ENCODE results near the gene PRKCB. TPM values are rescaled to one million over a fixed set of nuclear protein-coding genes. Genes with fewer than 3 reads are reported as not detected.

Gene PRKCB
- total RNA-seq, 3 donors from 2014 or later: 1.3 to 5.3 (median 4.7) TPM

DNA sequence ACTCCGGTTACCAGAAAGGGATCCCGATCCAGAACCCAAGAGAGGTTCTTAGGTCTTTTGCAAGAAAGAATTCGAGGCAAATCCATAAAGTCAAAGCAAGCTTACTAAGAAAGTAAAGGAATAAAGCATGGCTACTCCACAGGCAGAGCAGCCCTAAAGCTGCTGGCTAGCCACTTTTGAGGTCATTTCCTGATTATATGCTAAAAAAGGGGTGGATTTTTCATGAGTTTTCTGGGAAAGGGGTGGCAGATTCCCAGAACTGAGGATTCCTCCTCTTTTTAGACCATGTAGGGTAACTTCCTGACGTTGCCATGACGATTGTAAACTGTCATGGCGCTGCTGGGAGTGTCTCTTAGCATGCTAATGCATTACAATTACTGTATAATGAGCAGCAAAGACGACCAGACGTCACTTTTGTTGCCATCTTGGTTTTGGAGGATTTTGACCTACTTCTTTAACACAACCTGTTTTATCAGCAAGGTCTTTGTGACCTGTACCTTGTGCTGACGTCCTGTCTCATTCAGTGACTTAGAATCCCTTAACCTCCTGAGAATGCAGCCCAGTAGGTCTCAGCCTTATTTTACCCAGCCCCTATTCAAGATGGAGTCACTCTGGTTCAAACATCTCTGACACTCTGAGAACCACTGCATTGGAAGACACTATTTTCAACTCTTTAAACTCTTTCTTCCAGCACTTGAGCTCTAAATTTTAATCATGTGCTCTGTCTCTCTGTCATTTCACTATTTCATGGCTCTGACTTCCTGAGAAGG lies 216.7 kb downstream of the PRKCB start:
- H3K9me3 ChIP-seq: no peaks in the 10 kb centered on the region
- H3K4me3 ChIP-seq: no peak overlapping the region
- H3K27me3 ChIP-seq: peaks cover 0 to 28% of the 10 kb centered on the region in 2 donors
- TF ChIP-seq POLR2A (IDR thresholded peaks at IDR 0.05) (no peak), POLR2AphosphoS5 (IDR thresholded peaks at IDR 0.05) (no peak)
- no peak for DNase-seq (ENCODE audit: low spot score in 2 of 2)
- no peaks in the 10 kb centered on the region for H3K36me3 ChIP-seq
- H3K27ac ChIP-seq: no peak overlapping the region
- no peaks in the 10 kb centered on the region for H3K4me1 ChIP-seq
- intact Hi-C loops (cut with DNase I; ENCODE audit: low total_unique reads): no loop called here

DNA sequence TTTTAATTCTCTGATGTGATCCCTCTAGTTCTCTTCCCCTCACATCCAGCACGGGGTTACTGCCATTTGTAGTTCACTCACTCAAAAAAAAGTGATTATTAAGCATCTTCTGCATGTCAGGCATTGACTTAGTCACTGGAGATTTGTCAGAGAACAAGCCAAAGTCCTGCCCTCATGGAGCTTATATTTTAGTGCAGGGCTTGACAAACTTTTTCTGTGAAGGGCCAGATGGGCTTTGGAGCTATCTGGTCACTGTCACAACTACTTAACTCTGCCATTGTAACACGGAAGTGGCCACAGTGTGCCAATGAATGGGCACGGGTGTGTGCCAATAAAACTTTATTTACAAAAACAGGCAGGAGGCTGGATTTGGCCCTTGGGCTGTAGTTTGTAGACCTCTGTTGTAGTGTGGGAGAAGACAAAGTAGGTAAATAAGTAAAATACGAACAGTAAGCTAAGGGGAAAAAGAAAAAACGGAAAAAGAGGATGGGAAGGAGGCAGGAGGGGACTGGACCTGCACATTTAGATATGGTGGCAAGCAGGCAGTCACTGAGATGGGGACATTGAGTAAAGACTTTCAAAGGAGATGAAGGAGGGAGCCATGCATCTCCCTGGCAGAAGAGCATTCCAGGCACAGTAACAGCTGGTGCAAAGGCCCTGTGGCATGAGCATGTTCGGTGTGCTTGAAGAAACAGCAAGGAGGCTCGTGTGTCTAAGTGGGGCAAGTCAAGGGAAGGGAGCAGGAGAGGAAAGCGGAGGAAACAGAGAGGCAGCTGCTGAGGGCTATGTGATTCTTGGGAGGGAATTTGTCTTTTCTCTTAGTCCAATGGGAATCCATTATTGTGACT lies 217.5 kb downstream of the PRKCB start:
- intact Hi-C loops (cut with DNase I; ENCODE audit: low total_unique reads): no loop called here
- H3K4me1 ChIP-seq: no peaks in the 10 kb centered on the region
- no peak for DNase-seq (ENCODE audit: low spot score in 2 of 2)
- no peaks in the 10 kb centered on the region for H3K9me3 ChIP-seq
- peaks cover 0 to 31% of the 10 kb centered on the region in 2 donors for H3K27me3 ChIP-seq
- no peak overlapping the region for H3K4me3 ChIP-seq
- H3K36me3 ChIP-seq: no peaks in the 10 kb centered on the region
- H3K27ac ChIP-seq: no peak overlapping the region
- TF ChIP-seq POLR2A (IDR thresholded peaks at IDR 0.05): no peak
- TF ChIP-seq, protein P1, sequence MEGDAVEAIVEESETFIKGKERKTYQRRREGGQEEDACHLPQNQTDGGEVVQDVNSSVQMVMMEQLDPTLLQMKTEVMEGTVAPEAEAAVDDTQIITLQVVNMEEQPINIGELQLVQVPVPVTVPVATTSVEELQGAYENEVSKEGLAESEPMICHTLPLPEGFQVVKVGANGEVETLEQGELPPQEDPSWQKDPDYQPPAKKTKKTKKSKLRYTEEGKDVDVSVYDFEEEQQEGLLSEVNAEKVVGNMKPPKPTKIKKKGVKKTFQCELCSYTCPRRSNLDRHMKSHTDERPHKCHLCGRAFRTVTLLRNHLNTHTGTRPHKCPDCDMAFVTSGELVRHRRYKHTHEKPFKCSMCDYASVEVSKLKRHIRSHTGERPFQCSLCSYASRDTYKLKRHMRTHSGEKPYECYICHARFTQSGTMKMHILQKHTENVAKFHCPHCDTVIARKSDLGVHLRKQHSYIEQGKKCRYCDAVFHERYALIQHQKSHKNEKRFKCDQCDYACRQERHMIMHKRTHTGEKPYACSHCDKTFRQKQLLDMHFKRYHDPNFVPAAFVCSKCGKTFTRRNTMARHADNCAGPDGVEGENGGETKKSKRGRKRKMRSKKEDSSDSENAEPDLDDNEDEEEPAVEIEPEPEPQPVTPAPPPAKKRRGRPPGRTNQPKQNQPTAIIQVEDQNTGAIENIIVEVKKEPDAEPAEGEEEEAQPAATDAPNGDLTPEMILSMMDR (IDR thresholded peaks at IDR 0.05): no peak
- no peak for TF ChIP-seq POLR2AphosphoS5 (IDR thresholded peaks at IDR 0.05)

DNA sequence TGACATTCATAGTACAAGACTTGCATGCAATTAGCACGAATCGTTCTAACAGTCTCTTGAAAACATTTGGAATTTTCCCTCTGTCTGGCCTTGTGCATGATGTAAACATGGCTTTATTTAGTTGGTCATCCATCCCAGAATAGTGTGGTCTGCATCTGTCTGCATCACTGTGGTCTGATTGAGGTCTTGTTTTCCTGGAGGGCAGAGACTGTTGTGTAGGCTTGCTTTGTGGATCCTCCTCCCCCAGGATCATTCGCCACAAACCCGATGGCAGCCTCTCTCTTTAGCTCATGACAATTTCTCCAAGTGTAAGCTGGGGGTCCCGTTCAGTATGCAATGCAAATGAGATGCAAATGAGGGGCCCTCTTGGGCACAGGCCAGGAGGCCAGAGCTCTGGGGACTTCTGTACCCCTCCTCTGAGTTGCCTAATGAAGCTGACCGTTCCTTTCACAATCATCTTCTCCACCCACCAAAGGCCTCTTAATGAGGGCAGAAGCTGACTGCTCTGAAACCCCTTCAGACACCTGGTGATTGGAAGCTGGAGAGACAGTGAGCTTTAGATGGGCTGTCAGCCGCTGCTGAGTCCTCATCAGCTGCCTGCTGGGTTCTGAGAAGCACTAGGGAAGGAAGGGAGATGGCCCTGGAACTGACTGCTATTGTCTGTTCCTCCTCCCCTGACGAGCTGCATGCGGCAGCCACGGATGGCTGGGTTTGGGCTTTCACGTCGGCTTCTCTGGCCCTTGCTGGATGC lies 219.1 kb downstream of the PRKCB start:
- intact Hi-C loops (cut with DNase I; ENCODE audit: low total_unique reads): no loop called here
- no peaks in the 10 kb centered on the region for H3K36me3 ChIP-seq
- TF ChIP-seq POLR2AphosphoS5 (IDR thresholded peaks at IDR 0.05) (no peak), POLR2A (IDR thresholded peaks at IDR 0.05) (no peak)
- TF ChIP-seq, protein P1 (IDR thresholded peaks at IDR 0.05): no peak
- no peaks in the 10 kb centered on the region for H3K4me1 ChIP-seq
- H3K9me3 ChIP-seq: no peaks in the 10 kb centered on the region
- DNase-seq (ENCODE audit: low spot score in 2 of 2): no peak
- peaks cover 0 to 31% of the 10 kb centered on the region in 2 donors for H3K27me3 ChIP-seq
- no peak overlapping the region for H3K27ac ChIP-seq
- H3K4me3 ChIP-seq: no peak overlapping the region

DNA sequence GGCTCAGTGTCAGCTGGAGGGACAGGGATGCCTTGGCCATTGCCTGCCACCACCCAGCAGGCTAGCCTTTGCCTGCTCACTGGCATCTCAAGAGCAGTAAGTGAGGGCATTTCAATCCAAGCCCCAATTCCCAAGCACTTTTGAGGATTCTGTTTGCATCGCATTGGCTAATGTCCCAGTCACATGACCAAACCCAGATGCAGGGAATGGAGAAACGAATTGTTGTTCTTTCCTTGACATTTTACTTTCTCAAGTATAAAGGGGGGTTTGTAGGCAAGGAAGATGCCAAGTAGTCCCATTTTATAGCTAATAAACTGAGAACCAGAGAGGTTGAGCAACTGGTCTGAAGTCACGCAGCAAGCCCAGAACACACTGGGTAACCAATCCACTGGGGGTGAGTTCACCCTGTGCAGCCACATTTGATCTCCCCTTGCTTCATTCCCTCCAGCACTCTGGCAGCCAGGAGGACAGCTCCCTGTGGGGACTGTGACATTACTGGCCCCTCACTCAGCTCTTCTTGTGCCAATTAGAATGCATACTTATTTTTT lies 226.6 kb downstream of the PRKCB start:
- no peak for DNase-seq (ENCODE audit: low spot score in 2 of 2)
- no peaks in the 10 kb centered on the region for H3K9me3 ChIP-seq
- H3K4me3 ChIP-seq: no peak overlapping the region
- no peaks in the 10 kb centered on the region for H3K4me1 ChIP-seq
- no peaks in the 10 kb centered on the region for H3K36me3 ChIP-seq
- intact Hi-C loops (cut with DNase I; ENCODE audit: low total_unique reads): no loop called here
- no peak overlapping the region for H3K27ac ChIP-seq
- no peak for TF ChIP-seq POLR2A (IDR thresholded peaks at IDR 0.05)
- peaks cover 0 to 5% of the 10 kb centered on the region in 2 donors for H3K27me3 ChIP-seq

DNA sequence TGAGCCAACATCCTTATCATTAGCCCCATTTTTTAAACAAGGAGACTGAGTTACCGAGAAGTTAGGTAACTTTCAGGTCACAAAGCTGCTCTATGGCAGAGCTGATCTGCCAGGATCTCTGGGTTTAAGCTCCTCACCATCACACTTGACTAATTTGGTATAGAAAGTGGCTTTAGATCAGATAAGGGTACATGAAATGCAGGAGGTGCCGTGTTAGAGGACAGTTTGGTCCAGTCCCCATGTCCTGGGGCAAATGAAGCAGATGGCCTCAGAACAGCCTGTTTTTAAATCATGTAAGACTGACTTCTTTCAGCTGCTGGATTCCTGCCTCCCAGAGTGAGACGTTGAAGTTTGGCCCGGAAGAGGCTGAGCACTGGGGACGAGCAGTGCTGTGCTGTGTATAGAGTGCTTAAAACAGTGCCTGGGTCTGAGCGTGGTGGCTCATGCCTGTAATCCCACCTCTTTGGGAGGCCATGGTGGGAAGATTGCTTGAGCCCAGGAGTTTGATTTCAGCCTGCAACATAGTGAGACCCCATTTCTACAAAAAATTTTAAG lies 233.3 kb downstream of the PRKCB start:
- no peak overlapping the region for H3K4me3 ChIP-seq
- intact Hi-C loops (cut with DNase I; ENCODE audit: low total_unique reads): no loop called here
- no peak for DNase-seq (ENCODE audit: low spot score in 2 of 2)
- H3K27me3 ChIP-seq: no peaks in the 10 kb centered on the region
- no peaks in the 10 kb centered on the region for H3K4me1 ChIP-seq
- TF ChIP-seq, protein P1 (IDR thresholded peaks at IDR 0.05): no peak
- TF ChIP-seq POLR2A (IDR thresholded peaks at IDR 0.05) (no peak), POLR2AphosphoS5 (IDR thresholded peaks at IDR 0.05) (no peak)
- no peaks in the 10 kb centered on the region for H3K9me3 ChIP-seq
- H3K27ac ChIP-seq: no peak overlapping the region
- no peaks in the 10 kb centered on the region for H3K36me3 ChIP-seq
